SU-DHL-6 (cell line): Measurements from ENCODE around the gene SDC3.

Experiments used
- CTCF ChIP-seq: fragments of 200-600 bp; sonication (generic); IDR thresholded peaks from one replicate; pipeline ENCODE4 v1.5.1; 2017; ENCODE audit warnings: antibody characterized with exemption, mild to moderate bottlenecking, low read length, moderate library complexity; ENCODE audit not compliant: insufficient read depth, poor library complexity, severe bottlenecking
- EZH2phosphoT487 ChIP-seq: fragments of 200-600 bp; sonication (generic), shearing (Covaris generic); conservative IDR thresholded peaks from 2 replicates; pipeline ENCODE4 v1.6.1; 2018; ENCODE audit warnings: mild to moderate bottlenecking, antibody characterized with exemption, low read length, moderate library complexity, mixed read lengths

GRCh38 chr1:30830537-30830936 lies 78.0 kb downstream of the SDC3 start:
- TF ChIP-seq CTCF (no peak), EZH2phosphoT487 (no peak)
